LNCaP clone FGC (cell line): ENCODE results near the gene GALNT18.

Experiments used
- DNase-seq: peaks from one replicate; pipeline ENCODE4 v3.0.0-alpha.2; 2011; ENCODE audit warnings: low read depth
- H3K4me3 ChIP-seq: 2 replicates; pipeline ENCODE4 v1.5.1; 2011; ENCODE audit warnings: mild to moderate bottlenecking, low read depth, low read length, control low read depth
- CTCF ChIP-seq: IDR thresholded peaks from 2 replicates; pipeline ENCODE4 v1.5.1; 2012; ENCODE audit warnings: mild to moderate bottlenecking; ENCODE audit not compliant: control insufficient read depth, insufficient read depth; ENCODE audit errors: extremely low read depth

Gene GALNT18

GRCh38 chr11:11592146-11592684 is 29.6 kb downstream of the GALNT18 start:
- TF ChIP-seq CTCF = no peak
- no peak overlapping the region for H3K4me3 ChIP-seq
- no peak for DNase-seq

GRCh38 chr11:11589437-11589836 is 32.4 kb downstream of the GALNT18 start:
- no peak for TF ChIP-seq CTCF
- no peak for DNase-seq

GRCh38 chr11:11588891-11589290 is 32.9 kb downstream of the GALNT18 start:
- no peak for DNase-seq
- no peak for TF ChIP-seq CTCF
- H3K4me3 ChIP-seq = no peak overlapping the region

More at GRCh38 chr11:11589437-11589836, 32.4 kb downstream of the GALNT18 start:
- H3K4me3 ChIP-seq = no peak overlapping the region

- no peak overlapping the region for H3K4me3 ChIP-seq
- TF ChIP-seq CTCF = no peak
- DNase-seq = no peak
These were observed 33.6 kb downstream of the GALNT18 start for GRCh38 chr11:11588243-11588642.

GRCh38 chr11:11587122-11587521 is 34.7 kb downstream of the GALNT18 start:
- H3K4me3 ChIP-seq = no peak overlapping the region
- DNase-seq = no peak
- no peak for TF ChIP-seq CTCF

DNA sequence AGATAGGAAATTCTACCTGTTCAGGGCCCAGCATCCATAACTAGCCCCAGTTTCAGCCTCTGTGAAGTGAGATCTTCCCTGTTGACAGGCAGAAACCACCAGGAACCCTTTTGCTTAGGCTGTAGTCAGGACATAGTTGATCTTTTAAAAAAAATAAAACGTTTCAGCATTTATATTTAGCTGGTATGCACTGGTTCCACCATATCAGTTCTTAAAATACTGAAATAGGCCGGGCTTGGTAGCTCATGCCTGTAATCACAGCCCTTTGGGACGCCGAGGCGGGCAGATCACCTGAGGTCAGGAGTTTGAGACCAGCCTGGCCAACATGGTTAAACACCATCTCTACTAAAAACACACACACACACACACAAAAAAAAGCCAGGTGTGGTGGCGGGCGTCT is 35.3 kb downstream of the GALNT18 start:
- no peak for TF ChIP-seq CTCF
- no peak for DNase-seq
- H3K4me3 ChIP-seq = no peak overlapping the region

DNA sequence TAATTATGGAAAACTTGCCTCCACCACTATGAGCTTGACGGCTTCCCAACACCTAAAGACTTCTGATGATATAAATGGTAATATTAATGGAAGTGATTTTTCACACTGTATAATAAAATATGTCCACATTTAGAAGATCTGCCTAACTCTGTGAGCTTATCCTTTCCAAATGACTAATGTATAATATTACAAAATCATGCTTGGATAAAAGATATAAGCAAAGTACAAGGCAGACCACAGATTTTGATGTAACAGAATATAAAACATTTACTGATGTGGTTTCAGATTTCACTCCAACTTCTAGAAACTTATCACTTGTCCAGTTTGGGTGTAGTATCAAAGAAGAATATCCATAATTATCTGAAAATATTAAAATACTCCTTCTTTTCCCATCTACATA is 36.9 kb downstream of the GALNT18 start:
- TF ChIP-seq CTCF = no peak
- no peak for DNase-seq
- no peak overlapping the region for H3K4me3 ChIP-seq
